Large intestine (tissue), 3 donors: Measurements from ENCODE around the gene HS3ST2. TPM values are rescaled to one million over a fixed set of nuclear protein-coding genes. Genes with fewer than 3 reads are reported as not detected.
"Not testable (repeated sequence)": the region's sequence is repeated elsewhere in the genome, so short reads cannot be mapped to it uniquely, and the experiment has no call there.

Experiments used
- DNase-seq, 2 donors: peaks; one replicate each; pipeline versions ENCODE4 v3.0.0 to v3.0.0-alpha.2; 2013
- H3K27ac ChIP-seq: one replicate; pipeline ENCODE4 v1.5.1; 2013; ENCODE audit warnings: low read length
- H3K27me3 ChIP-seq: 2 replicates; pipeline ENCODE4 v1.6.1; 2013; ENCODE audit warnings: low read length; ENCODE audit not compliant: control insufficient read depth, insufficient read depth
- H3K36me3 ChIP-seq: 2 replicates; pipeline ENCODE4 v1.6.1; 2013; ENCODE audit warnings: low read length; ENCODE audit not compliant: control insufficient read depth, insufficient read depth
- H3K4me1 ChIP-seq: one replicate; pipeline ENCODE4 v1.6.1; 2013; ENCODE audit warnings: low read length; ENCODE audit not compliant: control insufficient read depth, insufficient read depth
- H3K4me3 ChIP-seq: one replicate; pipeline ENCODE4 v1.5.1; 2013; ENCODE audit warnings: low read length
- H3K9me3 ChIP-seq: one replicate; pipeline ENCODE4 v1.6.1; 2013; ENCODE audit warnings: mild to moderate bottlenecking, low read depth, low read length, moderate library complexity; ENCODE audit not compliant: control insufficient read depth
- WGBS: methylation state at CpG from one replicate; pipeline ENCODE4 v1.1.5; 2013; ENCODE audit warnings: low lambda C conversion rate; ENCODE audit not compliant: insufficient coverage; 5-methylcytosine and 5-hydroxymethylcytosine counted together
- polyA plus RNA-seq: library from polyadenylated mRNA; unstranded; fragments of 120-200 nt; gene quantifications from one replicate; pipeline ENCODE4 v1.2.1, GENCODE V29; 2013

The HS3ST2 gene
- polyA plus RNA-seq, 1 donor, result 0.10 TPM

DNA sequence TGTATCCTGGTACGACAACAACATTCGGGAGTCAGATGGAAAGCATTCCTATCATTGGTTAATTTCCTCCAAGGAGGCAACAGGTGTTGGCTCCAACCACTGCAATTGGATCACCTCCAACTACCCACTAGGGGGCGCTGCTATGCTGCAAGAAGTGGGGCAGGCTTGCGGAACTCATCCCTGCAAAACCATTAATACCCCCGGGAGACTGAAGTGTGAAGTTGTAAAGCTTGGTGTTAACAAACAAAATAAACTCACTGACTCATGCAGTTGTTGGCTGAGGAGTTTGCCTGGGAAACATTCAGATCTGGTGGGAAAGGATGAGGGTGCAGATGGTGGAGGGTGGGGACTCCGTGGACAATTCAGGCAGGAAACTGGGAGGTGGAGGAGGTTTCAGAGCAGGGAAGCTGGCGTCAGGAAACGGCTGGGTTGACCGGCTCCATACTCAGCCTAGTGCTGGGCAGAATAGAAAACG lies 84.9 kb downstream of the HS3ST2 start:
- Histone ChIP-seq H3K27ac (no peak overlapping the region), H3K4me3 (no peak overlapping the region), H3K36me3 (no peaks in the 10 kb centered on the region), H3K4me1 (no peaks in the 10 kb centered on the region), H3K27me3 (no peaks in the 10 kb centered on the region), H3K9me3 (no peaks in the 10 kb centered on the region)
- DNase-seq, result peak; percentile 46 to 48
- WGBS, result 0% methylated on average over 1 of the region's 10 CpGs

- not testable (repeated sequence) for H3K4me1 ChIP-seq, DNase-seq
- no CpG with 5 or more reads among the region's 4 CpGs for WGBS
Observed at GRCh38 chr16:22899567-22899966, 85.6 kb downstream of the HS3ST2 start.

GRCh38 chr16:22900863-22901262 lies 86.9 kb downstream of the HS3ST2 start:
- no peak for DNase-seq
- no peaks in the 10 kb centered on the region for H3K4me1 ChIP-seq
- H3K36me3 ChIP-seq, result no peaks in the 10 kb centered on the region
- no peaks in the 10 kb centered on the region for H3K9me3 ChIP-seq
- 100% methylated on average over 2 of the region's 6 CpGs for WGBS
- H3K27me3 ChIP-seq, result no peaks in the 10 kb centered on the region
- H3K4me3 ChIP-seq, result no peak overlapping the region
- no peak overlapping the region for H3K27ac ChIP-seq

More at GRCh38 chr16:22899567-22899966, 85.6 kb downstream of the HS3ST2 start:
- H3K4me3 ChIP-seq, H3K36me3 ChIP-seq, H3K27ac ChIP-seq, H3K9me3 ChIP-seq, H3K27me3 ChIP-seq: not testable (repeated sequence)

DNA sequence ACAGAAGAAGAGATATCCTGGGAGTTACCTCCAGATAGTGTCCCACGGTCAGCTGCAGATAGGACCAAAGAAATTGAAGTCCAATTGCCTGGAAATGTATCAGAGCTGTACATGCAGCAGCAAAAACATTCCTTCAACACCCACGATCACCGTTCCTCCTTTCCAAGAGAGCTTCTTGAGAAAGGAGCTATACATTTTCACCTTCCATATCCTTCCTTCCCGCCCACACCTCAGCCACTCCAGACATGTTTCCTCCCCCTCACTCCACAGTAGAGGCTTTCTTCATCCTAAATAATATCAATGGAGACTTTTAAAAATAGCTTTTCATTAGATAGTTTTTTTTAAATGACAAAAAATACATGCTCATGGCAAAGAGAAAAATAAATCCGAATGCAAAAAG lies 87.6 kb downstream of the HS3ST2 start:
- 73% methylated on average over 3 of the region's 5 CpGs for WGBS
- no peaks in the 10 kb centered on the region for H3K4me1 ChIP-seq
- H3K27me3 ChIP-seq, result no peaks in the 10 kb centered on the region

GRCh38 chr16:22903716-22904115 lies 89.8 kb downstream of the HS3ST2 start:
- Histone ChIP-seq H3K36me3 (no peaks in the 10 kb centered on the region), H3K27me3 (no peaks in the 10 kb centered on the region), H3K4me3 (no peak overlapping the region), H3K4me1 (no peaks in the 10 kb centered on the region), H3K27ac (no peak overlapping the region), H3K9me3 (no peaks in the 10 kb centered on the region)
- no CpG with 5 or more reads among the region's 2 CpGs for WGBS
- no peak for DNase-seq

More for the DNA sequence above, 87.6 kb downstream of the HS3ST2 start:
- Histone ChIP-seq H3K9me3 (no peaks in the 10 kb centered on the region), H3K4me3 (no peak overlapping the region), H3K27ac (no peak overlapping the region), H3K36me3 (no peaks in the 10 kb centered on the region)
- no peak for DNase-seq

GRCh38 chr16:22912654-22913053 lies 98.7 kb downstream of the HS3ST2 start:
- Histone ChIP-seq H3K27ac (no peak overlapping the region), H3K4me3 (no peak overlapping the region), H3K36me3 (no peaks in the 10 kb centered on the region), H3K4me1 (no peaks in the 10 kb centered on the region), H3K27me3 (no peaks in the 10 kb centered on the region), H3K9me3 (no peaks in the 10 kb centered on the region)
- no peak for DNase-seq
- no CpG with 5 or more reads among the region's 7 CpGs for WGBS

- DNase-seq, result no peak
- Histone ChIP-seq H3K36me3 (no peaks in the 10 kb centered on the region), H3K27ac (no peak overlapping the region), H3K4me1 (no peaks in the 10 kb centered on the region), H3K9me3 (no peaks in the 10 kb centered on the region), H3K4me3 (no peak overlapping the region), H3K27me3 (no peaks in the 10 kb centered on the region)
- WGBS, result 75% methylated on average over 4 of the region's 25 CpGs
Observed at GRCh38 chr16:22915003-22915402, 101.0 kb downstream of the HS3ST2 start.

DNA sequence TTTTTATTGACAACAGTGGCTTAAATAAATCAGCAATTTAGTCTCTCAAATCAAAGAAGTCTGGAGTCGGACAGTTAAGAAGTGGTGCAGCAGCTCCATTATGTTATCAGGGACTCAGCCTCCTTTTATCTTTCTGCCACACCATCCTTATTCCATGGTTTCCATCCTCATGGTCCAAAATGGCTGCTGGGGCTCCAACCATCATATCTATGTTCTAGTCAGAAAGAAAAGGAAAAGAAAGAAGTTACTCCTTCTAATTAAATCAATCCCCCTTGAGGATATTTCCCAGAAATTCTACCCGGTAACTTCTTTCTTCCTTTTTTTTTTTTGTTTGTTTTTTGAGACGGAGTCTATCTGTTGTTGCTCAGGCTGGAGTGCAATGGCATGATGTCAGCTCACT lies 109.5 kb downstream of the HS3ST2 start:
- no peaks in the 10 kb centered on the region for H3K36me3 ChIP-seq
- H3K27me3 ChIP-seq, result no peaks in the 10 kb centered on the region
- no peak overlapping the region for H3K4me3 ChIP-seq
- no peaks in the 10 kb centered on the region for H3K4me1 ChIP-seq
- no peaks in the 10 kb centered on the region for H3K9me3 ChIP-seq
- no peak overlapping the region for H3K27ac ChIP-seq
- DNase-seq, result no peak
- 80% methylated on average over 1 of the region's 3 CpGs for WGBS

DNA sequence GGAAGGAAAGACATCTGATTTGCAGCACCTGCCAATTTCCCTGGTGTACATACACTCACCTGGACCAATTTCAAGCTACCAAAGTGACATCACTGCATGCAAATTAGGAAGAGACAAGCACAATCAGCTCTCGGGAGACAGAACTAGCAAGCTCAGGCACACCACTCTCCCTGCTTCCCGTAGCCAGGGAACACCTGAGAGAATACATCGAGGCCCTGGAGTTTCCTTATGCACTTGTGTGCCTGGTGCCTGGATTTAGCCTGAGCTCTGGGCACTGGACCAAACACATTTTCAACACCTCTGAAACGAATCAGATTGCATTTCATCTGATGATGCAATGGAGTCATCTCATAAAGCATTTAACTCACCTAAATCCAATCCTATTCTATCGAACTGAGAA lies 110.5 kb downstream of the HS3ST2 start:
- no peaks in the 10 kb centered on the region for H3K4me1 ChIP-seq
- no peak overlapping the region for H3K4me3 ChIP-seq
- no peak overlapping the region for H3K27ac ChIP-seq
- no peaks in the 10 kb centered on the region for H3K27me3 ChIP-seq
- H3K9me3 ChIP-seq, result no peaks in the 10 kb centered on the region
- WGBS, result 100% methylated on average over 1 of the region's 5 CpGs
- no peaks in the 10 kb centered on the region for H3K36me3 ChIP-seq
- no peak for DNase-seq

DNA sequence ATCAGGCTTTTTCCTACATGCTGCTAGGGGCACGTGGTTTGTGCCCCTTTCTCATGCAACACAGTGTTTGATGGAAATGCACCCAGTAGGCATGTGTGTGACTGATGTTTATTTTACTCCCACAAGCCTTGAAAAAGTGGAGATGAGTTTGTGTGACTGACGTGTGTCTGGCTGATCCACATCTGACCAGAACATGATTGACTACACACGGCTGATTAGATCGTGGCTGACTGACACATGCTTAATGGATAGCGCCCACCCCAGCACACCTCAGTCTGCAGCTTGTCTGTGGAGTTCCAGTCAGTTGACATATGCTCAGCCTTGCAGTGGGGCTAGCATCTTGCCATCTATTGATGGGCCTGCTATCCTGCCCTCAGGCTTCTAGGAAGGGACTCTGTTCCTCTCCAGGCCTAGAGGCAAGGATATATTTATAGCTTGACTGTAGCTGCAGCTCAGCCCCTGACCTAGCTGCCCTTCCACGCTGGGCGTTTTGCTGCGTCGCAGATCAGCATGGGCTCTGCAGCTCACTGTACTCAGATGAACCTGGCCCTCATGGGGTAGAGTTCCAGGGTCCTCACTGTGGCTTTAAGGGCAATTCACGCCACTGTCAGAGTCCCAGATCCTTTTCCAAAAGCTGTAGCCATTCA lies 112.3 kb downstream of the HS3ST2 start:
- no peaks in the 10 kb centered on the region for H3K36me3 ChIP-seq
- WGBS, result 82% methylated on average over 2 of the region's 10 CpGs
- no peak for DNase-seq
- no peaks in the 10 kb centered on the region for H3K27me3 ChIP-seq
- no peak overlapping the region for H3K4me3 ChIP-seq
- H3K4me1 ChIP-seq, result no peaks in the 10 kb centered on the region
- no peaks in the 10 kb centered on the region for H3K9me3 ChIP-seq
- H3K27ac ChIP-seq, result no peak overlapping the region

- DNase-seq, result no peak
- Histone ChIP-seq H3K27ac (no peak overlapping the region), H3K4me1 (no peaks in the 10 kb centered on the region), H3K4me3 (no peak overlapping the region), H3K36me3 (no peaks in the 10 kb centered on the region), H3K27me3 (peaks cover 2% of the 10 kb centered on the region), H3K9me3 (no peaks in the 10 kb centered on the region)
- WGBS, result 57% methylated on average over 3 of the region's 3 CpGs
Observed at GRCh38 chr16:22927306-22927705, 113.3 kb downstream of the HS3ST2 start.
